GM12891 (cell line): ENCODE results near the gene KRTAP12-3.

Experiments
- PAX5 ChIP-seq: IDR thresholded peaks from 2 replicates; pipeline ENCODE4 v1.6.1; 2011; ENCODE audit warnings: low read length, moderate library complexity, mild to moderate bottlenecking; ENCODE audit not compliant: insufficient read depth, severe bottlenecking
- POLR2A ChIP-seq: IDR thresholded peaks from 2 replicates; pipeline ENCODE4 v1.6.1; 2011; ENCODE audit warnings: low read depth, low read length, control low read depth
- POLR2AphosphoS5 ChIP-seq: IDR thresholded peaks from 2 replicates; pipeline ENCODE4 v1.6.1; 2011; ENCODE audit warnings: low read depth, low read length, control low read depth
- POU2F2 ChIP-seq: IDR thresholded peaks from 2 replicates; pipeline ENCODE4 v1.6.1; 2011; ENCODE audit warnings: low read depth, mild to moderate bottlenecking, control low read depth, low read length, moderate library complexity
- SPI1 ChIP-seq: IDR thresholded peaks from 2 replicates; pipeline ENCODE4 v1.6.1; 2011; ENCODE audit warnings: low read depth, low read length, control low read depth
- TAF1 ChIP-seq: IDR thresholded peaks from 2 replicates; pipeline ENCODE4 v1.6.1; 2011; ENCODE audit warnings: low read depth, low read length, control low read depth

GRCh38 chr21:44684077-44684476 lies 26.3 kb downstream of the KRTAP12-3 start:
- TF ChIP-seq POLR2A (no peak), POU2F2 (no peak), POLR2AphosphoS5 (no peak), SPI1 (no peak), TAF1 (no peak), PAX5 (no peak)
